Parathyroid adenoma (tissue), 2 donors: ENCODE data around the gene ZNF248.

ENCODE experiments used
- H2AFZ ChIP-seq: fragments of 300-600 bp; sonication (generic); one replicate; pipeline ENCODE4 v1.7.0; 2017; ENCODE audit warnings: antibody characterized with exemption, mild to moderate bottlenecking
- H3K27ac ChIP-seq: fragments of 300-600 bp; sonication (generic); one replicate; pipeline ENCODE4 v1.7.0; 2017
- H3K27me3 ChIP-seq: fragments of 300-600 bp; sonication (generic); one replicate; pipeline ENCODE4 v1.7.0; 2017; ENCODE audit warnings: low read length; ENCODE audit not compliant: control insufficient read depth, insufficient read depth
- H3K36me3 ChIP-seq: fragments of 300-600 bp; sonication (generic); one replicate; pipeline ENCODE4 v1.7.0; 2017; ENCODE audit warnings: low read length; ENCODE audit not compliant: control insufficient read depth, insufficient read depth
- H3K4me1 ChIP-seq: fragments of 300-600 bp; sonication (generic); one replicate; pipeline ENCODE4 v1.7.0; 2017; ENCODE audit warnings: control low read depth
- H3K4me2 ChIP-seq: fragments of 300-600 bp; sonication (generic); one replicate; pipeline ENCODE4 v1.7.0; 2017; ENCODE audit warnings: low read length
- H3K4me3 ChIP-seq: fragments of 300-600 bp; sonication (generic); one replicate; pipeline ENCODE4 v1.7.0; 2017; ENCODE audit warnings: low read depth, low read length
- H3K79me2 ChIP-seq: fragments of 300-600 bp; sonication (generic); one replicate; pipeline ENCODE4 v1.7.0; 2017; ENCODE audit warnings: control low read depth
- H3K9ac ChIP-seq: fragments of 300-600 bp; sonication (generic); one replicate; pipeline ENCODE4 v1.7.0; 2017; ENCODE audit warnings: mild to moderate bottlenecking
- H3K9me3 ChIP-seq: fragments of 300-600 bp; sonication (generic); one replicate; pipeline ENCODE4 v1.7.0; 2017; ENCODE audit warnings: low read length; ENCODE audit not compliant: control insufficient read depth
- TF ChIP-seq, protein P1 (sequence below): fragments of 300-600 bp; sonication (generic); IDR thresholded peaks from one replicate; pipeline ENCODE4 v1.7.0; 2017; ENCODE audit warnings: antibody characterized with exemption, mild to moderate bottlenecking
- donor health status: primary hyperparathyroidism.

ZNF248 gene

GRCh38 chr10:37826806-37827205 lies 30.6 kb downstream of the ZNF248 start:
- TF ChIP-seq, protein P1, sequence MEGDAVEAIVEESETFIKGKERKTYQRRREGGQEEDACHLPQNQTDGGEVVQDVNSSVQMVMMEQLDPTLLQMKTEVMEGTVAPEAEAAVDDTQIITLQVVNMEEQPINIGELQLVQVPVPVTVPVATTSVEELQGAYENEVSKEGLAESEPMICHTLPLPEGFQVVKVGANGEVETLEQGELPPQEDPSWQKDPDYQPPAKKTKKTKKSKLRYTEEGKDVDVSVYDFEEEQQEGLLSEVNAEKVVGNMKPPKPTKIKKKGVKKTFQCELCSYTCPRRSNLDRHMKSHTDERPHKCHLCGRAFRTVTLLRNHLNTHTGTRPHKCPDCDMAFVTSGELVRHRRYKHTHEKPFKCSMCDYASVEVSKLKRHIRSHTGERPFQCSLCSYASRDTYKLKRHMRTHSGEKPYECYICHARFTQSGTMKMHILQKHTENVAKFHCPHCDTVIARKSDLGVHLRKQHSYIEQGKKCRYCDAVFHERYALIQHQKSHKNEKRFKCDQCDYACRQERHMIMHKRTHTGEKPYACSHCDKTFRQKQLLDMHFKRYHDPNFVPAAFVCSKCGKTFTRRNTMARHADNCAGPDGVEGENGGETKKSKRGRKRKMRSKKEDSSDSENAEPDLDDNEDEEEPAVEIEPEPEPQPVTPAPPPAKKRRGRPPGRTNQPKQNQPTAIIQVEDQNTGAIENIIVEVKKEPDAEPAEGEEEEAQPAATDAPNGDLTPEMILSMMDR: no peak
- Histone ChIP-seq H3K9ac (no peak overlapping the region), H3K79me2 (no peaks in the 10 kb centered on the region), H3K4me3 (no peak overlapping the region), H2AFZ (no peak overlapping the region), H3K27ac (no peak overlapping the region), H3K27me3 (no peaks in the 10 kb centered on the region), H3K9me3 (no peaks in the 10 kb centered on the region), H3K36me3 (peaks cover 17% of the 10 kb centered on the region), H3K4me2 (no peak overlapping the region), H3K4me1 (no peaks in the 10 kb centered on the region)

- H3K9me3 ChIP-seq: no peaks in the 10 kb centered on the region
- H3K4me1 ChIP-seq: no peaks in the 10 kb centered on the region
- H2AFZ ChIP-seq: no peak overlapping the region
- TF ChIP-seq, protein P1: no peak
- no peak overlapping the region for H3K4me3 ChIP-seq
- H3K4me2 ChIP-seq: no peak overlapping the region
- H3K36me3 ChIP-seq: no peaks in the 10 kb centered on the region
- no peak overlapping the region for H3K27ac ChIP-seq
- no peaks in the 10 kb centered on the region for H3K27me3 ChIP-seq
- H3K9ac ChIP-seq: no peak overlapping the region
- H3K79me2 ChIP-seq: no peaks in the 10 kb centered on the region
Observed at GRCh38 chr10:37821237-37821636, 36.2 kb downstream of the ZNF248 start.

DNA sequence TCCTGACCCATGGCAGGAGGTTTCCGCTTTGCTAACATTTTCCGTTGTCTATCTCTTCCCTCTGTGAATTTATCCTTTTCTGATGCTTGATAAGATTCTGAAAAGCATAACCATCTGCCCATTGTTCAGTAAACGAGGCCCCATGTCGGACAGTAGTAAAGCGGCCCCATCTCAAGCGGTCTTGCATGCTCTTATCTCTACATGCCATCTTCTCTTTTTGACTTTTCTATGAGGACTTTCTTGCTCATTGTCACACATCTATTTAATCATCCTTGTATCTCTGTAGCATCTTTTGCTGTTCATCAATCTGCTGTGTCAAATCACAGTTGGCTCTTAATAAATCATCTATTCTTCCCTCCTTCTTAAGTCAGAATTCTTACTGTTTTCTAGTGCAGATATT lies 37.6 kb downstream of the ZNF248 start:
- H3K4me3 ChIP-seq: no peak overlapping the region
- no peak overlapping the region for H3K4me2 ChIP-seq
- TF ChIP-seq, protein P1: no peak
- H3K79me2 ChIP-seq: no peaks in the 10 kb centered on the region
- H3K9me3 ChIP-seq: no peaks in the 10 kb centered on the region
- no peaks in the 10 kb centered on the region for H3K4me1 ChIP-seq
- H3K36me3 ChIP-seq: no peaks in the 10 kb centered on the region
- no peaks in the 10 kb centered on the region for H3K27me3 ChIP-seq
- no peak overlapping the region for H3K27ac ChIP-seq
- H3K9ac ChIP-seq: no peak overlapping the region
- H2AFZ ChIP-seq: no peak overlapping the region

GRCh38 chr10:37816290-37816689 lies 41.1 kb downstream of the ZNF248 start:
- TF ChIP-seq, protein P1: no peak
- Histone ChIP-seq H3K4me2 (no peak overlapping the region), H3K36me3 (no peaks in the 10 kb centered on the region), H2AFZ (no peak overlapping the region), H3K27ac (no peak overlapping the region), H3K9me3 (no peaks in the 10 kb centered on the region), H3K9ac (no peak overlapping the region), H3K4me1 (no peaks in the 10 kb centered on the region), H3K79me2 (no peaks in the 10 kb centered on the region), H3K4me3 (no peak overlapping the region), H3K27me3 (no peaks in the 10 kb centered on the region)

GRCh38 chr10:37813763-37814162 lies 43.6 kb downstream of the ZNF248 start:
- TF ChIP-seq, protein P1: no peak
- no peaks in the 10 kb centered on the region for H3K9me3 ChIP-seq
- H3K9ac ChIP-seq: no peak overlapping the region
- H3K36me3 ChIP-seq: no peaks in the 10 kb centered on the region
- H3K27me3 ChIP-seq: no peaks in the 10 kb centered on the region
- no peak overlapping the region for H3K4me2 ChIP-seq
- no peaks in the 10 kb centered on the region for H3K4me1 ChIP-seq
- no peak overlapping the region for H3K27ac ChIP-seq
- no peaks in the 10 kb centered on the region for H3K79me2 ChIP-seq
- H2AFZ ChIP-seq: no peak overlapping the region
- H3K4me3 ChIP-seq: no peak overlapping the region
